GM23338 (cell line): ENCODE results near the gene SCN1B. TPM values are rescaled to one million over a fixed set of nuclear protein-coding genes. Genes with fewer than 3 reads are reported as not detected.
A peak's percentile ranks its signal among the peaks of the same experiment; 100 is the strongest.

Experiments used
- ATAC-seq: fragments of 200-7000 bp; cut with Tn5 transposase; 3 replicates; pipeline ENCODE4 v1.9.1; 2020
- DNase-seq: peaks from one replicate; pipeline ENCODE4 v3.0.0-alpha.2; 2015; ENCODE audit warnings: low spot score
- H2AFZ ChIP-seq: fragments of 200-600 bp; sonication (generic); 2 replicates; pipeline ENCODE4 v1.8.0; 2016; ENCODE audit warnings: antibody characterized with exemption, mild to moderate bottlenecking, moderate library complexity
- H3F3A ChIP-seq: fragments of 200-600 bp; sonication (generic); replicated peaks from 2 replicates; pipeline ENCODE4 v1.8.0; 2017; ENCODE audit warnings: antibody characterized with exemption, mixed run types, low read depth
- H3K27ac ChIP-seq: fragments of 200-600 bp; sonication (generic); 2 replicates; pipeline ENCODE4 v1.6.1; 2016; ENCODE audit warnings: low read depth
- H3K27me3 ChIP-seq: fragments of 200-600 bp; sonication (generic); 2 replicates; pipeline ENCODE4 v1.8.0; 2016; ENCODE audit warnings: mild to moderate bottlenecking, mixed run types, moderate library complexity; ENCODE audit not compliant: insufficient read depth
- H3K36me3 ChIP-seq: fragments of 200-600 bp; sonication (generic); 2 replicates; pipeline ENCODE4 v1.8.0; 2016; ENCODE audit warnings: mild to moderate bottlenecking; ENCODE audit not compliant: insufficient read depth
- H3K4me1 ChIP-seq: fragments of 200-600 bp; sonication (generic); 2 replicates; pipeline ENCODE4 v1.8.0; 2016; ENCODE audit warnings: mild to moderate bottlenecking, moderate library complexity; ENCODE audit not compliant: insufficient read depth
- H3K4me2 ChIP-seq: fragments of 200-600 bp; sonication (generic); 2 replicates; pipeline ENCODE4 v1.7.1; 2017; ENCODE audit warnings: mixed run types
- H3K4me3 ChIP-seq: fragments of 200-600 bp; sonication (generic); 2 replicates; pipeline ENCODE4 v1.6.1; 2016; ENCODE audit warnings: mixed run types
- H3K79me2 ChIP-seq: fragments of 200-600 bp; sonication (generic); replicated peaks from 2 replicates; pipeline ENCODE4 v1.8.0; 2017; ENCODE audit warnings: mild to moderate bottlenecking; ENCODE audit not compliant: insufficient read depth
- H3K9me2 ChIP-seq: fragments of 200-600 bp; sonication (generic); 2 replicates; pipeline ENCODE4 v1.8.0; 2017; ENCODE audit not compliant: insufficient read depth
- H4K20me1 ChIP-seq: fragments of 200-600 bp; sonication (generic); replicated peaks from 2 replicates; pipeline ENCODE4 v1.8.0; 2017; ENCODE audit warnings: mild to moderate bottlenecking; ENCODE audit not compliant: insufficient read depth
- H3K27ac Mint-ChIP-seq: 2 replicates; pipeline ENCODE4 v1.8.0; 2020; ENCODE audit warnings: inconsistent platforms, mild to moderate bottlenecking, moderate library complexity, mixed read lengths
- H3K27me3 Mint-ChIP-seq: 3 replicates; pipeline ENCODE4 v1.8.0; 2022; ENCODE audit warnings: low read depth, mild to moderate bottlenecking, moderate library complexity, mixed read lengths, inconsistent platforms; ENCODE audit not compliant: insufficient read depth, poor library complexity
- H3K36me3 Mint-ChIP-seq: 3 replicates; pipeline ENCODE4 v1.8.0; 2021; ENCODE audit warnings: low read depth, mild to moderate bottlenecking, inconsistent platforms, moderate library complexity, mixed read lengths
- H3K4me1 Mint-ChIP-seq: 3 replicates; pipeline ENCODE4 v1.8.0; 2020; ENCODE audit warnings: mild to moderate bottlenecking, inconsistent platforms, mixed read lengths
- H3K4me3 Mint-ChIP-seq: 3 replicates; pipeline ENCODE4 v1.8.0; 2021; ENCODE audit warnings: moderate library complexity, mild to moderate bottlenecking, inconsistent platforms, mixed read lengths
- H3K9me3 Mint-ChIP-seq: 3 replicates; pipeline ENCODE4 v1.8.0; 2020; ENCODE audit warnings: moderate library complexity, mild to moderate bottlenecking, inconsistent platforms, mixed read lengths
- EZH2phosphoT487 ChIP-seq: fragments of 200-600 bp; sonication (generic); IDR thresholded peaks from one replicate; pipeline ENCODE4 v1.8.1; 2018; ENCODE audit warnings: antibody characterized with exemption; ENCODE audit not compliant: unreplicated experiment
- JUNB ChIP-seq: IDR thresholded peaks from one replicate; pipeline ENCODE4 v1.6.1; 2016; ENCODE audit warnings: antibody characterized with exemption; ENCODE audit not compliant: unreplicated experiment
- ZNF114 ChIP-seq: fragments of 250-450 bp; sonication (Bioruptor Pico); IDR thresholded peaks from 2 replicates; pipeline ENCODE4 v1.5.0; 2020; ENCODE audit warnings: mild to moderate bottlenecking, moderate library complexity
- polyA plus RNA-seq: library from polyadenylated mRNA; unstranded; fragments of >200 nt; fragmentation: Nextera tagmentation; extraction: Ambion mirVana; gene quantifications from 2 replicates; pipeline ENCODE4 v1.2.1, GENCODE V29; 2016
- total RNA-seq: library from RNA; depleted of rRNA; stranded (reverse); fragments of >200 nt; shearing (Covaris generic); gene quantifications from 2 replicates; pipeline ENCODE4 v1.2.3, GENCODE V29; 2014
- TF ChIP-seq, protein P1 (sequence below): fragments of 250-450 bp; sonication (Bioruptor Pico); IDR thresholded peaks from 2 replicates; pipeline ENCODE4 v1.5.0; 2020; ENCODE audit warnings: mild to moderate bottlenecking, moderate library complexity
- TF ChIP-seq, protein P2 (sequence below), 2 experiments: fragments of 200-600 bp in 1 of 2; sonication (generic) in 1 of 2; conservative IDR thresholded peaks; 2 replicates each; pipeline versions ENCODE4 v1.5.1 to v1.6.1; 2016 to 2017; ENCODE audit warnings: antibody characterized with exemption in 2 of 2, low read depth in 2 of 2, mild to moderate bottlenecking in 2 of 2, moderate library complexity in 1 of 2
- TF ChIP-seq, protein P3 (sequence below): IDR thresholded peaks from one replicate; pipeline ENCODE4 v1.6.1; 2018; ENCODE audit warnings: antibody characterized with exemption; ENCODE audit not compliant: unreplicated experiment

Gene SCN1B
- total and polyA plus RNA-seq, 2 experiments from 2014 or later, result 1.7 to 4.8 TPM

DNA sequence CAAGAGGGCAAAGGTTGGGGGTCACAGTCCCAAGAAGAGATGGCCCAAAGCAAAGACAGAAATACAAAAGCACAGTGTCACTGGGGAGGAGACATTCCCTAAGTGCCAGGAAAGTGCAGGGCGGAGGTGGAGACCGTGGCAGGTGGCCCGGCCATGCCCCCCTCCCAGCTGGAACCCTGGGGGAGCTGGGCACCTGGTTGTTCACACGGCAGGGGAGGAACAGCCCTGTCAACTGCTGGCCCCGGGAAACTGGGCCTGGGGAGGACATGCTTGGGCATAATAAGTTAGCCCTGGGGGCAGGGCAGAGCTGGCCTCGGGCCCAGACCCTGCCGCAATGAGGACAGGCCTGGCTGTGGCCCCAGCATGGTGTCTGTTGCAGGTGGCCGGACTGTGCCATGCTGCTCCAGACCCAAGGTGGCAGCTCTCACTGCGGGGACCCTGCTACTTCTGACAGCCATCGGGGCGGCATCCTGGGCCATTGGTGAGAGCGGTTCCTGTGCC, 18.7 kb downstream of the SCN1B start:
- Histone ChIP-seq H3K27ac (no peak overlapping the region), H3K4me2 (no peak overlapping the region), H3K36me3 (no peaks in the 10 kb centered on the region), H3K27me3 (no peaks in the 10 kb centered on the region), H3K4me1 (peaks cover 15% of the 10 kb centered on the region), H3K9me2 (no peaks in the 10 kb centered on the region), H3K79me2 (peaks cover 7% of the 10 kb centered on the region; the same call in 1 of the 2 replicates), H3K4me3 (no peak overlapping the region), H4K20me1 (no peaks in the 10 kb centered on the region; the same call in 1 of the 2 replicates), H2AFZ (no peak overlapping the region), H3F3A (0 out of 2 replicates have a peak, but pooled peaks cover 4% of the 10 kb centered on the region)
- peaks cover 18% of the 10 kb centered on the region for H3K27me3 Mint-ChIP-seq
- H3K9me3 Mint-ChIP-seq, result peaks cover 3% of the 10 kb centered on the region; the same call in 1 of the 3 replicates
- DNase-seq, result no peak
- peak overlapping the region; percentile 10; the same call in 1 of the 2 replicates for H3K27ac Mint-ChIP-seq
- H3K4me3 Mint-ChIP-seq, result no peak overlapping the region; the same call in 2 of the 3 replicates
- TF ChIP-seq, protein P1, sequence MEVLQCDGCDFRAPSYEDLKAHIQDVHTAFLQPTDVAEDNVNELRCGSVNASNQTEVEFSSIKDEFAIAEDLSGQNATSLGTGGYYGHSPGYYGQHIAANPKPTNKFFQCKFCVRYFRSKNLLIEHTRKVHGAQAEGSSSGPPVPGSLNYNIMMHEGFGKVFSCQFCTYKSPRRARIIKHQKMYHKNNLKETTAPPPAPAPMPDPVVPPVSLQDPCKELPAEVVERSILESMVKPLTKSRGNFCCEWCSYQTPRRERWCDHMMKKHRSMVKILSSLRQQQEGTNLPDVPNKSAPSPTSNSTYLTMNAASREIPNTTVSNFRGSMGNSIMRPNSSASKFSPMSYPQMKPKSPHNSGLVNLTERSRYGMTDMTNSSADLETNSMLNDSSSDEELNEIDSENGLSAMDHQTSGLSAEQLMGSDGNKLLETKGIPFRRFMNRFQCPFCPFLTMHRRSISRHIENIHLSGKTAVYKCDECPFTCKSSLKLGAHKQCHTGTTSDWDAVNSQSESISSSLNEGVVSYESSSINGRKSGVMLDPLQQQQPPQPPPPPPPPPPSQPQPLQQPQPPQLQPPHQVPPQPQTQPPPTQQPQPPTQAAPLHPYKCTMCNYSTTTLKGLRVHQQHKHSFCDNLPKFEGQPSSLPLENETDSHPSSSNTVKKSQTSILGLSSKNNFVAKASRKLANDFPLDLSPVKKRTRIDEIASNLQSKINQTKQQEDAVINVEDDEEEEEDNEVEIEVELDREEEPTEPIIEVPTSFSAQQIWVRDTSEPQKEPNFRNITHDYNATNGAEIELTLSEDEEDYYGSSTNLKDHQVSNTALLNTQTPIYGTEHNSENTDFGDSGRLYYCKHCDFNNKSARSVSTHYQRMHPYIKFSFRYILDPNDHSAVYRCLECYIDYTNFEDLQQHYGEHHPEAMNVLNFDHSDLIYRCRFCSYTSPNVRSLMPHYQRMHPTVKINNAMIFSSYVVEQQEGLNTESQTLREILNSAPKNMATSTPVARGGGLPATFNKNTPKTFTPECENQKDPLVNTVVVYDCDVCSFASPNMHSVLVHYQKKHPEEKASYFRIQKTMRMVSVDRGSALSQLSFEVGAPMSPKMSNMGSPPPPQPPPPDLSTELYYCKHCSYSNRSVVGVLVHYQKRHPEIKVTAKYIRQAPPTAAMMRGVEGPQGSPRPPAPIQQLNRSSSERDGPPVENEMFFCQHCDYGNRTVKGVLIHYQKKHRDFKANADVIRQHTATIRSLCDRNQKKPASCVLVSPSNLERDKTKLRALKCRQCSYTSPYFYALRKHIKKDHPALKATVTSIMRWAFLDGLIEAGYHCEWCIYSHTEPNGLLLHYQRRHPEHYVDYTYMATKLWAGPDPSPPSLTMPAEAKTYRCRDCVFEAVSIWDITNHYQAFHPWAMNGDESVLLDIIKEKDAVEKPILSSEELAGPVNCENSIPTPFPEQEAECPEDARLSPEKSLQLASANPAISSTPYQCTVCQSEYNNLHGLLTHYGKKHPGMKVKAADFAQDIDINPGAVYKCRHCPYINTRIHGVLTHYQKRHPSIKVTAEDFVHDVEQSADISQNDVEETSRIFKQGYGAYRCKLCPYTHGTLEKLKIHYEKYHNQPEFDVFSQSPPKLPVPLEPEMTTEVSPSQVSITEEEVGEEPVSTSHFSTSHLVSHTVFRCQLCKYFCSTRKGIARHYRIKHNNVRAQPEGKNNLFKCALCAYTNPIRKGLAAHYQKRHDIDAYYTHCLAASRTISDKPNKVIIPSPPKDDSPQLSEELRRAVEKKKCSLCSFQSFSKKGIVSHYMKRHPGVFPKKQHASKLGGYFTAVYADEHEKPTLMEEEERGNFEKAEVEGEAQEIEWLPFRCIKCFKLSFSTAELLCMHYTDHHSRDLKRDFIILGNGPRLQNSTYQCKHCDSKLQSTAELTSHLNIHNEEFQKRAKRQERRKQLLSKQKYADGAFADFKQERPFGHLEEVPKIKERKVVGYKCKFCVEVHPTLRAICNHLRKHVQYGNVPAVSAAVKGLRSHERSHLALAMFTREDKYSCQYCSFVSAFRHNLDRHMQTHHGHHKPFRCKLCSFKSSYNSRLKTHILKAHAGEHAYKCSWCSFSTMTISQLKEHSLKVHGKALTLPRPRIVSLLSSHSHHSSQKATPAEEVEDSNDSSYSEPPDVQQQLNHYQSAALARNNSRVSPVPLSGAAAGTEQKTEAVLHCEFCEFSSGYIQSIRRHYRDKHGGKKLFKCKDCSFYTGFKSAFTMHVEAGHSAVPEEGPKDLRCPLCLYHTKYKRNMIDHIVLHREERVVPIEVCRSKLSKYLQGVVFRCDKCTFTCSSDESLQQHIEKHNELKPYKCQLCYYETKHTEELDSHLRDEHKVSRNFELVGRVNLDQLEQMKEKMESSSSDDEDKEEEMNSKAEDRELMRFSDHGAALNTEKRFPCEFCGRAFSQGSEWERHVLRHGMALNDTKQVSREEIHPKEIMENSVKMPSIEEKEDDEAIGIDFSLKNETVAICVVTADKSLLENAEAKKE (CRISPR knock-in tag), result no peak
- TF ChIP-seq, protein P2, sequence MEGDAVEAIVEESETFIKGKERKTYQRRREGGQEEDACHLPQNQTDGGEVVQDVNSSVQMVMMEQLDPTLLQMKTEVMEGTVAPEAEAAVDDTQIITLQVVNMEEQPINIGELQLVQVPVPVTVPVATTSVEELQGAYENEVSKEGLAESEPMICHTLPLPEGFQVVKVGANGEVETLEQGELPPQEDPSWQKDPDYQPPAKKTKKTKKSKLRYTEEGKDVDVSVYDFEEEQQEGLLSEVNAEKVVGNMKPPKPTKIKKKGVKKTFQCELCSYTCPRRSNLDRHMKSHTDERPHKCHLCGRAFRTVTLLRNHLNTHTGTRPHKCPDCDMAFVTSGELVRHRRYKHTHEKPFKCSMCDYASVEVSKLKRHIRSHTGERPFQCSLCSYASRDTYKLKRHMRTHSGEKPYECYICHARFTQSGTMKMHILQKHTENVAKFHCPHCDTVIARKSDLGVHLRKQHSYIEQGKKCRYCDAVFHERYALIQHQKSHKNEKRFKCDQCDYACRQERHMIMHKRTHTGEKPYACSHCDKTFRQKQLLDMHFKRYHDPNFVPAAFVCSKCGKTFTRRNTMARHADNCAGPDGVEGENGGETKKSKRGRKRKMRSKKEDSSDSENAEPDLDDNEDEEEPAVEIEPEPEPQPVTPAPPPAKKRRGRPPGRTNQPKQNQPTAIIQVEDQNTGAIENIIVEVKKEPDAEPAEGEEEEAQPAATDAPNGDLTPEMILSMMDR (conservative IDR thresholded peaks at IDR 0.05; ENCODE audit: low read depth in 2 of 2), result no peak
- peaks cover 23% of the 10 kb centered on the region for H3K4me1 Mint-ChIP-seq
- ATAC-seq, result no peak
- H3K36me3 Mint-ChIP-seq, result peaks cover 18% of the 10 kb centered on the region

DNA sequence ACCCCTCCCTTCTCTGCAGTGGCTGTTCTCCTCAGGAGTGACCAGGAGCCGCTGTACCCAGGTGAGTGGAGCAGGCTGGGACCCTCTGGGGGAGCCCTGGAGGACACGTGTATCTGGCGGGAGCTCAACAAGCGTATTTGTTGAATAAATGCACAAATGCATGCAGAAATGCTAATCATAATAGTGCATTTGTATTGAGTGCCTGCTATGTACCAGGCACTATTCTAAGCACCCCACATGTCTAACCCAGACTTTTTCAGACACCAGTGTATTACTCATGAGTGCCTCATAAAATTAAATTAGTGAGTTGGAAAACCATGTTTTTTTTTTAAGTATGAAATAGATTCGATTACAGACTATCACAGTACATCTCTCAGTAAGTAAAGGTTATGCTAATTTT, 19.2 kb downstream of the SCN1B start:
- Histone ChIP-seq H3K36me3 (no peaks in the 10 kb centered on the region), H3K27me3 (no peaks in the 10 kb centered on the region), H3K79me2 (peaks cover 7% of the 10 kb centered on the region; the same call in 1 of the 2 replicates), H4K20me1 (no peaks in the 10 kb centered on the region; the same call in 1 of the 2 replicates), H3K4me2 (no peak overlapping the region), H3K27ac (no peak overlapping the region), H3K9me2 (no peaks in the 10 kb centered on the region), H3K4me3 (no peak overlapping the region), H2AFZ (no peak overlapping the region), H3F3A (0 out of 2 replicates have a peak, but pooled peaks cover 4% of the 10 kb centered on the region), H3K4me1 (peaks cover 15% of the 10 kb centered on the region)
- peaks cover 18% of the 10 kb centered on the region for H3K36me3 Mint-ChIP-seq
- no peak for DNase-seq
- no peak for ATAC-seq
- no peak overlapping the region for H3K27ac Mint-ChIP-seq
- peaks cover 3% of the 10 kb centered on the region; the same call in 1 of the 3 replicates for H3K9me3 Mint-ChIP-seq
- H3K4me3 Mint-ChIP-seq, result no peak overlapping the region
- peaks cover 14% of the 10 kb centered on the region for H3K27me3 Mint-ChIP-seq
- H3K4me1 Mint-ChIP-seq, result peaks cover 18% of the 10 kb centered on the region
- TF ChIP-seq ZNF114 (CRISPR knock-in tag) (no peak), EZH2phosphoT487 (no peak), JUNB (no peak)
- TF ChIP-seq, protein P2 (conservative IDR thresholded peaks at IDR 0.05; ENCODE audit: low read depth in 2 of 2), result no peak
- TF ChIP-seq, protein P3, sequence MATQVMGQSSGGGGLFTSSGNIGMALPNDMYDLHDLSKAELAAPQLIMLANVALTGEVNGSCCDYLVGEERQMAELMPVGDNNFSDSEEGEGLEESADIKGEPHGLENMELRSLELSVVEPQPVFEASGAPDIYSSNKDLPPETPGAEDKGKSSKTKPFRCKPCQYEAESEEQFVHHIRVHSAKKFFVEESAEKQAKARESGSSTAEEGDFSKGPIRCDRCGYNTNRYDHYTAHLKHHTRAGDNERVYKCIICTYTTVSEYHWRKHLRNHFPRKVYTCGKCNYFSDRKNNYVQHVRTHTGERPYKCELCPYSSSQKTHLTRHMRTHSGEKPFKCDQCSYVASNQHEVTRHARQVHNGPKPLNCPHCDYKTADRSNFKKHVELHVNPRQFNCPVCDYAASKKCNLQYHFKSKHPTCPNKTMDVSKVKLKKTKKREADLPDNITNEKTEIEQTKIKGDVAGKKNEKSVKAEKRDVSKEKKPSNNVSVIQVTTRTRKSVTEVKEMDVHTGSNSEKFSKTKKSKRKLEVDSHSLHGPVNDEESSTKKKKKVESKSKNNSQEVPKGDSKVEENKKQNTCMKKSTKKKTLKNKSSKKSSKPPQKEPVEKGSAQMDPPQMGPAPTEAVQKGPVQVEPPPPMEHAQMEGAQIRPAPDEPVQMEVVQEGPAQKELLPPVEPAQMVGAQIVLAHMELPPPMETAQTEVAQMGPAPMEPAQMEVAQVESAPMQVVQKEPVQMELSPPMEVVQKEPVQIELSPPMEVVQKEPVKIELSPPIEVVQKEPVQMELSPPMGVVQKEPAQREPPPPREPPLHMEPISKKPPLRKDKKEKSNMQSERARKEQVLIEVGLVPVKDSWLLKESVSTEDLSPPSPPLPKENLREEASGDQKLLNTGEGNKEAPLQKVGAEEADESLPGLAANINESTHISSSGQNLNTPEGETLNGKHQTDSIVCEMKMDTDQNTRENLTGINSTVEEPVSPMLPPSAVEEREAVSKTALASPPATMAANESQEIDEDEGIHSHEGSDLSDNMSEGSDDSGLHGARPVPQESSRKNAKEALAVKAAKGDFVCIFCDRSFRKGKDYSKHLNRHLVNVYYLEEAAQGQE, result no peak
